PC-9 (cell line): ENCODE data around the gene CARTPT.

ENCODE experiments used
- EZH2 ChIP-seq: fragments of 200-600 bp; sonication (generic); IDR thresholded peaks from 2 replicates; pipeline ENCODE4 v1.8.0; 2017; ENCODE audit warnings: antibody characterized with exemption, low read depth
- TF ChIP-seq, protein P1 (sequence below): fragments of 200-600 bp; sonication (generic); conservative IDR thresholded peaks from 2 replicates; pipeline ENCODE4 v1.6.1; 2017; ENCODE audit warnings: mixed run types, antibody characterized with exemption, mild to moderate bottlenecking, moderate library complexity

DNA sequence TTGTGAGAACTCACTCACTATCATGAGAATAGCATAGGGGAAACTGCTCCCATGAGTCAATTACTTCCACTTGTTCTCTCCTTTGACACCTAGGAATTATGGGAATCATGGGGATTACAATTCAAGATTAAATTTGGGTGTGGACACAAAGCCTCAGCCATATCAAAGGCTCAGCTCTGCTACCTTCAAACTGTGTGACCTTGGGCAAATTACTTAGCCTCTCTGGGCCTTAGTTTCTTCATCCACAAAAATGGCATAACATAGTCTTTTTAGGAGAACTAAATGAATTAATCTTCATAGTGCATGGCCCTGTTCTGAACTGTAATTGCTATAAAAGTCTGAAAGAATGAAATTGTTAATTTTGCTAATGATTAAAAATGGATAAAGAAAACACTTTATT, 18.3 kb upstream of the CARTPT start:
- TF ChIP-seq, protein P1, sequence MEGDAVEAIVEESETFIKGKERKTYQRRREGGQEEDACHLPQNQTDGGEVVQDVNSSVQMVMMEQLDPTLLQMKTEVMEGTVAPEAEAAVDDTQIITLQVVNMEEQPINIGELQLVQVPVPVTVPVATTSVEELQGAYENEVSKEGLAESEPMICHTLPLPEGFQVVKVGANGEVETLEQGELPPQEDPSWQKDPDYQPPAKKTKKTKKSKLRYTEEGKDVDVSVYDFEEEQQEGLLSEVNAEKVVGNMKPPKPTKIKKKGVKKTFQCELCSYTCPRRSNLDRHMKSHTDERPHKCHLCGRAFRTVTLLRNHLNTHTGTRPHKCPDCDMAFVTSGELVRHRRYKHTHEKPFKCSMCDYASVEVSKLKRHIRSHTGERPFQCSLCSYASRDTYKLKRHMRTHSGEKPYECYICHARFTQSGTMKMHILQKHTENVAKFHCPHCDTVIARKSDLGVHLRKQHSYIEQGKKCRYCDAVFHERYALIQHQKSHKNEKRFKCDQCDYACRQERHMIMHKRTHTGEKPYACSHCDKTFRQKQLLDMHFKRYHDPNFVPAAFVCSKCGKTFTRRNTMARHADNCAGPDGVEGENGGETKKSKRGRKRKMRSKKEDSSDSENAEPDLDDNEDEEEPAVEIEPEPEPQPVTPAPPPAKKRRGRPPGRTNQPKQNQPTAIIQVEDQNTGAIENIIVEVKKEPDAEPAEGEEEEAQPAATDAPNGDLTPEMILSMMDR = no peak
- TF ChIP-seq EZH2 = no peak
